GM12873 (cell line): ENCODE data around the gene FTCDNL1.

Experiments used
- CTCF ChIP-seq: IDR thresholded peaks from 2 replicates; pipeline ENCODE4 v1.5.1; 2012; ENCODE audit warnings: low read depth, mild to moderate bottlenecking, moderate library complexity, low read length, control low read depth; ENCODE audit not compliant: insufficient read depth; ENCODE audit errors: missing control alignments

Gene FTCDNL1

GRCh38 chr2:199727306-199727705, 123.7 kb downstream of the FTCDNL1 start:
- no peak for TF ChIP-seq CTCF

GRCh38 chr2:199718074-199718473, 132.9 kb downstream of the FTCDNL1 start:
- no peak for TF ChIP-seq CTCF

GRCh38 chr2:199717587-199717907, 133.4 kb downstream of the FTCDNL1 start:
- no peak for TF ChIP-seq CTCF

GRCh38 chr2:199716807-199717586, 134.0 kb downstream of the FTCDNL1 start:
- TF ChIP-seq CTCF, result no peak

- TF ChIP-seq CTCF, result no peak
Measured at GRCh38 chr2:199713746-199714145, 137.2 kb downstream of the FTCDNL1 start.

- TF ChIP-seq CTCF, result no peak
Measured at GRCh38 chr2:199710551-199710950, 140.4 kb downstream of the FTCDNL1 start.
